ENCODE measurements around the gene PAX2.

PAX2 gene

DNA sequence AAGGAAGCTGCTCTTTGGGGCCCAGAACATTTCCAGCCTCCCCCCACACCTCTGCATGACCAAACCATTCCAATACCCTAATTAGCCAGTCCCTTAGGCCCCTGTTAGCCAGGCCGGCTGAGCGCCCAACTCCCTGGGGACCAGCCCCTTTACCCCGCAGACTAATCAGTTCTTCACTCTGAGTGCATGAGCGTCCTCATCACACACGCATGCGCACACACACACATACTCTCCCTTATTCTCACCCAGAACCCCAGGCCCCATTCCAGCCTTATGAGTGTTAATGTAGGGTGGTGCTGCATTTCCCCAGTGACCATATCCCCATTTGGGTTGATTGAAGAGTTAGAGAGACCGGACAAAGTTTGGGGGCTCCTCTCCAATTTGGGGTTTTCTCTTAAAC is 90.4 kb downstream of the PAX2 start:
- no peak for DNase-seq (ENCODE audit: low spot score)

DNA sequence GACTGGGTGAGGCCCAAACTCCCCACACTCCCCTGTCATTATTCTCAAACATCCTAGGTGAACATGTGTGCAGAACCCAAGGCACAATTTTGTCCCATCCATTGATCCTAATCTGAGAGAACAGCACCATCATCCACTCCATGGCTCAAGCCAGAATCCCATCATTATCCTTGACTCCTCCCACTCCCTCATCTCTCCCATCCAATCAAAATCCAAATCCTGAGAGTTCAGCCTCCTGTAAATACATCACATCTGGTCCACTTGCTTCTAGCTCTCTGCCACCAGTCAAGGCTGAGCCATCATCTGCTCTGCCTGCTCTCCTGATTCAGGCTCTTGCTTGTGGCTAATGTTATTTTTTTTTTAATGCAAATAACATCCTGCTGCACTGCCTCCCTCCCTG is 91.5 kb downstream of the PAX2 start:
- DNase-seq (ENCODE audit: low spot score) = no peak

DNA sequence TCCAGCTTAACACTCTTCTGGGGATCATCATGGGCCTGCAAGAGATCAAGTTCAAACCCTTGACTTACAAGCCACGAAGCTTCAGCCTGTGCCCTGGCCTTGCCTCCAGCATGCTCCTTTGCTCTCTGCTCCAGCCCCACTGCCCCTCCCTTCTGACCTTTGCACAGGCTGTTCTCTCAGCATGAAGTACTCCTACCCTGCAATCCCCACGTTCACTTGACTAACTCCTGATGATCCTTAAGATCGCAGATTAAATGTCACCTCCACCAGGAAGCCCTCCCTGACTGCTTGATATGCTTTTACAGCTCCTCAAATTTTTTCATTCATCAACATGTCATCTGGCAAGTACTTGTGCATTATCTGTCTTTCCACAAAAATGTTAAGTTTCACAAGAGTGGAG is 91.9 kb downstream of the PAX2 start:
- no peak for DNase-seq (ENCODE audit: low spot score)

DNA sequence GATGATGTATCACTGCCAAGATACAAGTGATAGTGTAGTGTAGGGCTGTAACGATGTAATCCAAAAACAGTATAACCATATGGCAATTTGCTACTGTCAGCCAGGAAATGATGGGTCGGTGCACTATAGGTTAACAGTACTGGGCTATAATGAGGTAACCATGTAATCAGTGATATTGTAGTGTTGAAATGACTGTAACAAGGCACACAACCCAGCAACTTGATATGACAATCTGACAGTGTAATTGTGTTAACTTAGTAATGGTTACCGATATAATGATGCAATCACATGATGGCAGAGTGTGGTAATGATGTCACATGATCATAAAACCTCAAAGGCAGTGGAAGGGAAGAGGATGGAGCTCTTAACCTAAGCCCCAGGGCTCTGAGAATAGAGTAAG is 93.6 kb downstream of the PAX2 start:
- no peak for DNase-seq (ENCODE audit: low spot score)

DNA sequence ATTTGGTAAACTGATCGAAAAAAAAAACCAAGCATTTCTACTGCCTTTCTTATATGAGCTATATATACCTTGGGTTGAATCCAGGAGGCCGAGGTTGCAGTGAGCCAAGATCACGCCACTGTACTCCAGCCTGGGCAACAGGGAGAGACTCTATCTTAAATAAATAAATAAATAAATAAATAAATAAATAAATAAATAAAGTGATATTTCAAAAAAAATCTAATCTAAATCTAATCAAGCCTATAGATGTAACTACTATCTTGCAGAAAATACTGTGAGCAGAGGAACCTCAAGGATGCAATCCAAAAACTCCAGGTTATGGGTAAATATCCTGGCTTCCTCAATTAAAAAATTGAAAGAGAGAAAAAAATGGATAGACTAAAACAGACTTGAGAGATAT is 96.1 kb downstream of the PAX2 start:
- DNase-seq (ENCODE audit: low spot score) = no peak

DNA sequence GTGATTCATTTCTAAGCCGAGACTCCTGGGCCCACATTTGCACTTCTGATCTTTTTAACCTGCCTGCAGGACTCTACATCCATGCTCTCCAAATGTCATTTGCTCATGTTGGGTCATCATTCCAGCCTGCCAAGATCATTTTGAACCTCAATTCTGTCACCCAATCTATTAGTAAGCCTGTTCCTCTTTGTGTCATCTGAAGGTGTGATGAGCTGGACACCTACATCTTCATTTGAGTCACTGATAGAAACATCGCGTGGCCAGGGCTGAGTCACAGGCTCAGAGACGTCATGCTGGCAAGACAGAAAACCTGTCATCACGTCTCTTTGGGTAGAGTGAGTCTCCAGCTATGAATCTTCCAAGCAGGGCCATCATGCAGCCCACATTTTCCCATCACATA is 102.1 kb downstream of the PAX2 start:
- no peak for DNase-seq (ENCODE audit: low spot score)

DNA sequence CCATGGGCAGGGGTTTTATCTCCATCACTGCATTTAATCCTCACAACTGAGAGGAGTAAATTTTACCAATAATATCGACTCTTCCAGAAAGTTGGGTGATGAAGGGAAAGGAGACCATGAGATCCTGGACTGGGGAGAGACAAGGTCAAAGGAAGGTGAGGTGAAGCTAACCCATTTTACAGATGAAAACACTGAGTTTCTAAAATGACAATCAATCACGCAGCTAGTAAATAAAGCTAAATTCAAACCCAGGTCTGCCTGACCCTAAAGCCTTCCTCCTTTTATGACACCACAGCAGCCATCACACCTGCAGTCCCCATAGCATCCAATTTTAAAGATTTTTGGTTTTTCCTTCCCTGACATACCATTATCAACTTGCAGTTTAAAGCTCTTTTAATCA is 103.4 kb downstream of the PAX2 start:
- DNase-seq (ENCODE audit: low spot score) = no peak

DNA sequence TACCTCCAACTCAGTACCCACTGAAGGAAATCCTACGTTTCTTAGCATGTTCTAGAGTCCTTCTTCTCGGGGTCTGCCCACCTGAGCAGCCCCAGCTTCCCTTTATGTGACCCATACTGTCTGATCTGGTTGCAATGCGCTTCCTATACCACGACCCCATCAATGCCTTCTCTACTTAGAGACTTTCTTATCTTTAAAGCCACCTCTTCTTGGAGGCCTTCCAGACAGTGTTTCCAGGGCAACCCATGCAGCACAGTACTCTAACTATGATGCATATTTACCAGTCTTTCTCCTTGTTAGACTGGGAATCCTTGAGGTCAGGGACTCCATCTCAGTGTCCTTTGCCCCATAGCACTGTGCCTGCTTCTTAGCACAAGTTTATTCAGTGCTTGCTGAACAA is 112.9 kb downstream of the PAX2 start:
- DNase-seq (ENCODE audit: low spot score) = no peak

DNA sequence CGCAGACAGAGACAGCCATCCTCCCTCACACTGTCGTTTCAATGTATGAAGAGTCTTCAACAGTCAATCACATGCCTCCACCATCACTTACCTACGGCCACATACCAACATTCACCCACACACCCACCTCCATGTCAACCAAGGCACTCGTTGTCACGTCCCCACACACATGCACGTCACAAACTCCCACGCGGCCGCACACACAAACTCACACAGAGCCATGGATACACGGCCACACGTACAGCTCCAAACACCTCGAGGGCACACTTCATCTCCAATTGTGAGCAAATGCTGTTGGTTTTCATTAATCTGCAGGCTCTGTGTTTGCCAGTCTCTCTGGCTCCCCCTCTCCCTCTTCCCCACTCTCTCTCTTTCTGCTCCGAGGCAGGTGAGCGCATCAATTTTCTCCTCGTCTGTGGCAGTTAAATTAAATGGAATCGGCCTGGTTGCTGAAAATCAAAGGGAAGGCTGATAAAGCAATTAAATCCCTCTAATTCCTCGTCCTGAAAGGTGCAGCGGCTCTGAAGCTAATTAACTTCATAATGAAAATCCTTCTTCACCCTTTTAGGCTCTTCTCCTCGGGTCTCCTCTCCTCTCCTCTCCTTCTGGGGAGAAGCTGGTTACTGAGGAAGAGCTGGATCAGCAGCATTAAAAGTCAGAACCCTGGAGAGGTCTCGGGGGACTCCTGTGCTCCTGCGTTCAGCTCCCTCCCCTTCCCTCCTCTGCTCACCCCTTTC is 113.5 kb downstream of the PAX2 start:
- DNase-seq (ENCODE audit: low spot score) = no peak

DNA sequence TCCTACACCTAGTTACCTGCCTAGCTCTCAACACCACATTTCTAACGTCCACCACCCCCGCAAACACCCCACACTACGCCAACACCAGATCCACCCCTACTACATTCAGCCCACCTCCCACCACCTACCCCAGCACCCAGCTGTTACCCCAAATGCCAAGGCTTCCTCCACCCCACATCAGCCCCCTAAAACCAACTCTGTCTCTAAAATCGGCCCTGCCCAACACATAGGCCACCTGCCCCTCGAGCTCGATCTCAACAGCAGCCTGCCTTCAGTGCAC is 114.0 kb downstream of the PAX2 start:
- no peak for DNase-seq (ENCODE audit: low spot score)

DNA sequence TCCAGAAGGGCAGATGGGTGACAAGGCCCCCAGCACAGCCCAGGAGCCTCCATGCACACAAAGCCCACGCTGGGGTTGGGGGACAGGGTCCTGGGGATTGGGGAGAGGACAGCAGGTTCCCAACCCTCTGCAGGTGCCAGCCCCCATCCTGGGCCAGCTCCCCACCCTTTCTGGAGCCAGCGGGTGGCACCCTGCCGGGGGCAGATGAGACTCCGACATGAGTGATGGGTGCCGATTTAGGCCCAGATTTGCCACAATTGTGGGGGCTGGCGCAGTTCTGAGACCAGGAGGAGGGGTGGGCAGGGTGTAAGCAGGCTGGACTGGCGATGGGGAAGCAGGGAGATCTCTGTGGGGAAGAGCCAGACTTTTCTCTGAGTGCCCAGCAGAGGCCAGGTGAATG is 118.1 kb downstream of the PAX2 start:
- no peak for DNase-seq (ENCODE audit: low spot score)

DNA sequence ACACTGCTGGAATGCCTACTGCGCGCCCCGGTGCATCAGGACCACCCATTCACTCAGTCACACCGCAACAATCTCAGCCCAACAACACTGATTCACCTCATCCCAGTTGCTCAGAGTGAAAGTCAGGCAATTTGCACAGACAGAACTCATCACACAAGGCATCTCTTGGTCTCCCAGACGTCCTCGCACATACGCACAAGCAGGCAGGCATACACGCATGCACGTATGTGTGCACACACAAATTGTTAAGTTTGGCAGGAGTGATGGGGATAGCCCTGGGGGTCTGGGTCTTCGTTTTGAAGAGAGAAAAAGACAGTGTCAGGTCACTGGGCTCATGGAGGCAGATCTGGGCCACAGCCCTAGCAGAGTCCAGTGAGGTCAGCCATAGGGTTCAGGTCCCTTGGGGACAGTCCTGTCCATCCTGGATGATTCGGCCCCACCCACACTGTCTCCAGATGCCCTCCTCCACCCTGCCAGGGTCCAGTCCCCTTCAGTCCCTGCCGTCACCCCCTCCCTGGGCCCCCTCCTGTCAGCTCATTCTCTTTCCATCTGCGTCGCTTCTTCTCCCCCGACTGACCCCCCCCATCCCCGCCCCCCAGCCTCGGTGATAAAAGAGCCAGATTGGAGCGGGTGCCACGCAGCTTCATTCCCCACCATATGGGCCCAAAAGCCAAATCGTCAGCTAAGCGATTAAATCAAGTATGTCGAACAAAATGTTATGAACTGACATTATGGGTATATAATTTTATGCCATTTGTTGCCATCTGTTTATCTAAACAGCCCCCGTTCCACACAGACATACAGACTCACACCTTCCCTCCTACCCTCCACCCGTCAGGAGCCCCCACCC is 118.9 kb downstream of the PAX2 start:
- DNase-seq (ENCODE audit: low spot score) = no peak

DNA sequence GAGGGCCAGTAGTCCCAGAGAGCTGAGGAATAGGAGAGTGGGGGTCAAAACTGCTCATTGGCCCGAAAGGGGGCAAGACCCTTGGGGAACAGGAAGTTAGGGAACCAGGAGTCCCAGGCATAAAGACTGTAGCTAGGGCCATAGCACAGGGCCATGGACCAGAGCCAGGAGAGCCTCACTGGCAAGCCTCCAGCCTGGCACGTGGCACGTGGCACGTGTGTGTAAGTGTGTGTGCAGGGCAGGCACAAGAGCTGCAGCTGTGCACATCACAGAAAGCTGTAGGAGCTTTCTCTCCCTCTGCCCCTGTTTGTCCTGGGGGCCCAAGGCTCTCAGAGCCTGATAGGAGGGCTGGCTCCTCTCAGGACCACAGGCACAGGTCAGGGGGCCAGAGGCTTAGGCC is 119.6 kb downstream of the PAX2 start:
- DNase-seq (ENCODE audit: low spot score) = no peak

DNA sequence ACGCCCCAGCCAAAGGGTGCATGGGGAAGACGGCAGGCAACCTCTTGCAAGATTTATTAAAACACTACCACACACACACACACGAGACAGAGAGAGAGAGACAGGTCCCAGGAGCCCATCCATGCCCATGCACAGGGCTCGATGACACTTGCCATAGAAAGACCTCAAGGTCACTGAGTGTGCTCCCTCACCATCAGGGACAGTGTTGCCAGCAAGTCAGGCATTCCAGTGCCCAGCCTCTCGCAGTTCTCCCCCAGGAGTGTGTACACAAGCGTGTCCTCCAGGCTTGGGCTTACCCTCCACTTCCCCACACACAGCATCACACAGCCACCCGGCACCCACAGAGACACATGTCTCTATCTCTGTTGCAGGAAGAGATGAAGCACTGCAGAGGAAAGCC is 120.6 kb downstream of the PAX2 start:
- DNase-seq (ENCODE audit: low spot score) = no peak

DNA sequence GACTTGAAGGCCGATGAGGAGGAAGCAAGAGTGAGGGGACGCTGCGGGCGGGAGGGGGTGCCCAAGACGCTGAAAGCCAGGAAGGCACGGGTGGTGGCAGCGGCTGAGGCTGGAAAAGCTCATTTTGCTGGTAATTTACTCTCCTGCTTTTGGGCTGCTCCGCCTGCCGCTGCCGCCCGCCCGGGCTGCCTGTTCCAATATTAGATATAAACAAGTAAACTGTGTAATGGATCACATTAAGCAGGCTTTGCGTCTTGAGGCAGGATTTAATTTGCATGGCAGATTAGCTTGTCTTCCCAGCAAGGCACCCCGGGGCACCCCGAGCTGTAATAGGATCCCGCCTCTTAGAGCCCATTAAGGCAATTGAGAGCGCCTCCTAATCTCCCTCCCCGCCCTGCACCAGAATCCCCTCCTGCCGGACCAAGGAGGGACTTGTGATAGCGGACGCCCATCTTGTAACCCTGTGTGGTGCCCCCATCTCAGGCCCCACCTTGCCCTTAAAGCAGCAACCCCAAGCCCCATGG is 121.3 kb downstream of the PAX2 start:
- no peak for DNase-seq (ENCODE audit: low spot score)

DNA sequence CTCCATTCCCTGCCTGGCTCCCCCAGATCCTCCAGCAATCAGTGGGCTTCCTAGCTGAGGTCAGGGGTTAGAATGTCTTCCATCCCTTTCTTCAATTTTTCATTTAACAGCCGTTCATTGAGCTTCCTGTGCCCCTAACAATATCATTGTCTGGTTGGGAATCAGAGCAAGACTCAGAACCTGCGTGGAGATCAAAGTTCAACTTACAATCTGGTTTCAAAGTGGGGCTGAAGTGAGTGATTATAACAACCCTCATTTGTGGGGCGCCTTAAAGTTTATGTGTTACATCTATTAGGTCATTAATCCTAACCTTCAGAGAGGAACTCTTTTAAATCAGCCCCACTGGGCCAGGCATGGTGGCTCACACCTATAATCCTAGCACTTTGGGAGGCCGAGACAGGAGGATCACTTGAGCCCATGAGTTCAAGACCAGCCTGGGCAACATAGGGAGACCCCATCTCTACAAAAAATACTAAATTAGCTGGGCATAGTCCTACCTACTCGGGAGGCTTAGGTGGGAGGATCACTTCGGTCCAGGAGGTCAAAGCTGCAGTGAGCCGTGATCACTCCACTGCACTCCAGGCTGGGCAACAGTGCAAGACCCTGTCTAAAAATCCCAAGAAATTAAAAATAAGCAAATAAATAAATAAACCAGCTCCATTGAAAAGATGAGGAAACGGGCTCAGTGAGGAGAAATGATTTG is 122.0 kb downstream of the PAX2 start:
- DNase-seq (ENCODE audit: low spot score) = no peak

DNA sequence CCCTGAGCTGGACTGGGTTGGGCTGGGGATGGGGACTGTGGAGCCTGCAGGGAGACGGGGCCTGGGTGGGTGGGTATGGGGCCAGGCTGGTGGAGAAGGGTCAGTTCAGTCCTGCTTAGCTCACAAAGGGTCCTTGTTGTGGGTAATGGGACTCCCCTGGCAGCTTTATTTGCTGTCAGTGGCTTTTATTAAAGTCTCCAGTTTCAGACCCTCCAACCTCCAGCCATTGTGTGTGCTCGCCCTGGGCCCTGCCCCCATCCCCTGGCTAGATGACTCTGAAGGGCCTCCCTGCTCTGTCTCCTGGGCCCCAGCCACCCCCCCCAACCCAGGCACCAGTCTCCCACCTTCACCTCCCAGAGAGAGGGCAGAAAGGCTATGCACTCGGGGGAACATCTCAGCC is 123.0 kb downstream of the PAX2 start:
- DNase-seq (ENCODE audit: low spot score) = no peak

DNA sequence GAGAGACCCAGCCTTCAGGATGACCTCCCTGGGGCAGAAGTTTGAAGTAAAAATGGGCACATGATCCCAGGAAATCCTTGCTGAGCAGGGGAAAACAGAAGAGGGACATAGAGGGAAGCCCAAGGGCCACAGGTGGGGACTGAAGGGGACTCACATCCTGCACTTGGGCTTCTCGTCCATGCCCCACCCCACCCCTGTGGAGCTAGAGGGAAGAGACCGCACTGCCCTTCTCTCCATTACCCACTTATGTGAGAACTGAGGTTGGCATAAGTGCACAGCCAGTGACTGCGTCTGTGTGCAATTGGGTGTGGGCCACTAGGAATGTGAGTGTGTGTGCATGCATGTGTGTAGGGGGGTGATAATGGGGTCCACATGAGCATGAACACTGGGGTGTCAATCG is 124.0 kb downstream of the PAX2 start:
- no peak for DNase-seq (ENCODE audit: low spot score)

DNA sequence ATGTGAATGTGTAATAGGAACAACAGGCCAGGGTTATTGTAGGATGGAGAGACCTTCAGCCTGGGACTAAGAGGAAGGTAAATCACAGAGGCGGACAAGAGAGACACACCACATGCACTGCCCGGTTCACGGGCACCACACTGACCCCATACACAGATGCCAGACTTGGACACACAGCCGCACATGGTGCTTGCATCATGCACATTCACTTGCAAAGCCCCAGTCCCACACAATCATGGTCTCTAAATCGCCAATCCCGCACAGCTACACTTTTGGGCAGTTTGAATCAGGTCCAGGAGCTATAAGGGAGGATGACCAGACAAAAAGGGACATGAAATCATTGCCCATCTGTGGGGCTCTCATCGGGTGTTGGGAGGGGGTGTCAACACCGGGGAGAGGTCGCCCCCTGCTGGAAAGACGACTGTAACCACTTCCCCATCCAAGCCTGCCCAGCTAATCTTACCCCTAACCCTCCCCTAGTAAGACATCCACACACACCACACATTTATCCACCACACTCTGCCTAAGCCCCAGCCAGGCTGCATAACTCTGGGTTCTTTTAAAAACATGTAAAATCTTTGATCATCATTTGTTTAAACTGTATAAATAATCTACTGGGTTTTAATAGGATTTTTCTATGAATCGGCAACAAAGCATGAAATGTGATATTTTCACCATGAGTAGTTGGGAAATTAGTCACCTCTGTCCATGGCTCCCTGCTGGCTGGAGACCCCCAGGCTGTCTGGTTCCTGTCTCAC is 126.8 kb downstream of the PAX2 start:
- peak; percentile 48 for DNase-seq (ENCODE audit: low spot score)

DNA sequence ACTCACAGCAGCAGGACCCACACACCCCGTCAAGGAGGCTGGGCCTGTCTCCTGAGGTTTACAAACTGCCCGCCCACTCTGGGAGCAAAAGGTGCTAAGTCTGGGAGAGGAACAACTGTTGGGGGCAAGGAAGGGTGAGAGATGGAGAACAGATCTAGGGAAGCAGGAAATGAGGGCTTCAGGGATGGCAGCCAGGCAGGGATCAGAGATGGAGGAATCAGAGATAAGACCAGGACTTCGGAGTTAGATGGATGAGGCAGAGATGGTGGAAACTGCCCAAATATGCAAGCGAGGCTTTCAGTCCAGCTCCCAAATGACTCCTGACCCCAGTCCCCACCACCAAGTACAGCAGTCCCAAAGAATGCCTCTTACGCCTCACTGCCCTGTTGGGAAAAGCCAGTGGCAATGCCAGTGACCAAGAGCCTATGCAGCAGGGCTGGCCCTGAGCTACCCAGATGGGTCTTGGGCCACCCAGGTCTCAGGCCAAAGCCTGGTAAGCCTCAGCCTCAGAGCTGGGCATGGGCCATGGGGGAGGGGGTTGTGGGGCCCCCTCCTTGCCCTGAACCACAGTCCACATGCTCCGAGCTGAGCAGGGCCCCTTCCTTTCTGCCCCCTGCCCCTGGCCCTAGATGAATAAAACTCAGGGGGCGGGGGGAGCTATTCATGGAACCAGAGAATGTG is 127.9 kb downstream of the PAX2 start:
- DNase-seq (ENCODE audit: low spot score) = no peak

DNA sequence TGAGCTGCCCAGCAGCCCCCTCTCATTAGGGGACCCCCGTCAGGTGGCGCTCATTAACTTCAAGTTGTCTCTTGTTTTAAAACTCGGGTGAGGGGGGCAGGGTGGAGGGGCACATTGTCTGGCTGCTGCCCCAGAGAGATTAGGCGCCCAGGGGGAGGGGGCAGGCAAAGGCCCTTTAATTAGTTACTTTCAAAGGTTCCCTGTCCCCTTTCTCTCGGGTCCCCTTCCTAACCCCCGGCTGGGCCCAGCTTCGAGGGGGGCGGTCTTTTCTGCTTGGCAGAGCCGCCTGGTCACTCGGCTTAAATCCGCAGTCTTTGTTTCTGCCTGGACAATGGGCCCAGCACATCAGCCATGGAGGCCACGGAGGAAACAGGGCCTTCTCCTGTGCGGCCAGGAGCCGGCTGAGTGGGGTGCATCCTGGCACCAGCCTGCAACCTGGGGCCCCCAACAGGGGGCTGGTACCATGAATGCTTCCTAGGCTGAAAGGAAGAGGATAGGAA is 128.5 kb downstream of the PAX2 start:
- DNase-seq (ENCODE audit: low spot score) = no peak
